ENCODE results near the gene AARSD1. TPM values are rescaled to one million over a fixed set of nuclear protein-coding genes. Genes with fewer than 3 reads are reported as not detected.
"Not testable (repeated sequence)": the region's sequence is repeated elsewhere in the genome, so short reads cannot be mapped to it uniquely, and the experiment has no call there.

Gene AARSD1
- total RNA-seq, 1 donor from 2014 or later = 75.3 TPM

- DNase-seq (ENCODE audit: low spot score); H3K36me3 Mint-ChIP-seq (ENCODE audit: low read depth); H3K4me3 Mint-ChIP-seq (ENCODE audit: low read depth); H3K27ac Mint-ChIP-seq; H3K4me1 Mint-ChIP-seq (ENCODE audit: low read depth); H3K9me3 Mint-ChIP-seq; intact Hi-C loops (cut with micrococcal nuclease): not testable (repeated sequence)
- H3K27me3 Mint-ChIP-seq (ENCODE audit: low read depth) = peaks cover 17% of the 10 kb centered on the region
Observed at GRCh38 chr17:42923472-42923871, 40.8 kb downstream of the AARSD1 start.

- Mint-ChIP-seq H3K9me3 (no peaks in the 10 kb centered on the region), H3K4me1 (ENCODE audit: low read depth) (peaks cover 7% of the 10 kb centered on the region), H3K4me3 (ENCODE audit: low read depth) (no peak overlapping the region), H3K27ac (no peak overlapping the region), H3K27me3 (ENCODE audit: low read depth) (peaks cover 17% of the 10 kb centered on the region), H3K36me3 (ENCODE audit: low read depth) (no peaks in the 10 kb centered on the region)
- DNase-seq (ENCODE audit: low spot score) = no peak
- intact Hi-C loops (cut with micrococcal nuclease) = no loop called here
Observed at GRCh38 chr17:42922294-42922693, 42.0 kb downstream of the AARSD1 start.

GRCh38 chr17:42920922-42921321, 43.3 kb downstream of the AARSD1 start:
- H3K27ac Mint-ChIP-seq = no peak overlapping the region
- no peaks in the 10 kb centered on the region for H3K36me3 Mint-ChIP-seq (ENCODE audit: low read depth)
- intact Hi-C loops (cut with micrococcal nuclease) = no loop called here
- H3K9me3 Mint-ChIP-seq = no peaks in the 10 kb centered on the region
- no peak overlapping the region for H3K4me3 Mint-ChIP-seq (ENCODE audit: low read depth)
- peaks cover 18% of the 10 kb centered on the region for H3K27me3 Mint-ChIP-seq (ENCODE audit: low read depth)
- peaks cover 7% of the 10 kb centered on the region for H3K4me1 Mint-ChIP-seq (ENCODE audit: low read depth)
- no peak for DNase-seq (ENCODE audit: low spot score)

GRCh38 chr17:42920106-42920900, 44.0 kb downstream of the AARSD1 start:
- intact Hi-C loops (cut with micrococcal nuclease) = no loop called here

GRCh38 chr17:42919522-42920077, 44.7 kb downstream of the AARSD1 start:
- H3K36me3 Mint-ChIP-seq (ENCODE audit: low read depth); intact Hi-C loops (cut with micrococcal nuclease); H3K27ac Mint-ChIP-seq; H3K4me3 Mint-ChIP-seq (ENCODE audit: low read depth); H3K9me3 Mint-ChIP-seq; DNase-seq (ENCODE audit: low spot score); H3K4me1 Mint-ChIP-seq (ENCODE audit: low read depth): not testable (repeated sequence)
- H3K27me3 Mint-ChIP-seq (ENCODE audit: low read depth) = peaks cover 18% of the 10 kb centered on the region

More at GRCh38 chr17:42920106-42920900, 44.0 kb downstream of the AARSD1 start:
- Mint-ChIP-seq H3K4me3 (ENCODE audit: low read depth) (no peak overlapping the region), H3K9me3 (no peaks in the 10 kb centered on the region), H3K4me1 (ENCODE audit: low read depth) (peaks cover 7% of the 10 kb centered on the region), H3K27ac (no peak overlapping the region), H3K36me3 (ENCODE audit: low read depth) (no peaks in the 10 kb centered on the region), H3K27me3 (ENCODE audit: low read depth) (peaks cover 18% of the 10 kb centered on the region)
- DNase-seq (ENCODE audit: low spot score) = no peak

- H3K27me3 Mint-ChIP-seq (ENCODE audit: low read depth) = peaks cover 18% of the 10 kb centered on the region
- intact Hi-C loops (cut with micrococcal nuclease) = no loop called here
- H3K27ac Mint-ChIP-seq = no peak overlapping the region
- no peaks in the 10 kb centered on the region for H3K9me3 Mint-ChIP-seq
- no peaks in the 10 kb centered on the region for H3K36me3 Mint-ChIP-seq (ENCODE audit: low read depth)
- no peak overlapping the region for H3K4me3 Mint-ChIP-seq (ENCODE audit: low read depth)
- no peak for DNase-seq (ENCODE audit: low spot score)
- H3K4me1 Mint-ChIP-seq (ENCODE audit: low read depth) = peaks cover 5% of the 10 kb centered on the region
Observed at GRCh38 chr17:42918902-42919521, 45.2 kb downstream of the AARSD1 start.

GRCh38 chr17:42917236-42917603, 47.0 kb downstream of the AARSD1 start:
- H3K27me3 Mint-ChIP-seq (ENCODE audit: low read depth) = peaks cover 18% of the 10 kb centered on the region
- H3K27ac Mint-ChIP-seq = no peak overlapping the region
- H3K9me3 Mint-ChIP-seq = no peaks in the 10 kb centered on the region
- H3K4me1 Mint-ChIP-seq (ENCODE audit: low read depth) = peaks cover 5% of the 10 kb centered on the region
- no peak overlapping the region for H3K4me3 Mint-ChIP-seq (ENCODE audit: low read depth)
- intact Hi-C loops (cut with micrococcal nuclease) = no loop called here
- DNase-seq (ENCODE audit: low spot score) = no peak
- no peaks in the 10 kb centered on the region for H3K36me3 Mint-ChIP-seq (ENCODE audit: low read depth)

GRCh38 chr17:42916388-42917235, 47.6 kb downstream of the AARSD1 start:
- intact Hi-C loops (cut with micrococcal nuclease); H3K9me3 Mint-ChIP-seq; H3K27ac Mint-ChIP-seq; DNase-seq (ENCODE audit: low spot score); H3K4me3 Mint-ChIP-seq (ENCODE audit: low read depth); H3K36me3 Mint-ChIP-seq (ENCODE audit: low read depth); H3K4me1 Mint-ChIP-seq (ENCODE audit: low read depth): not testable (repeated sequence)
- H3K27me3 Mint-ChIP-seq (ENCODE audit: low read depth) = peaks cover 18% of the 10 kb centered on the region

- H3K4me1 Mint-ChIP-seq (ENCODE audit: low read depth); H3K9me3 Mint-ChIP-seq; H3K4me3 Mint-ChIP-seq (ENCODE audit: low read depth); intact Hi-C loops (cut with micrococcal nuclease); H3K27ac Mint-ChIP-seq; H3K36me3 Mint-ChIP-seq (ENCODE audit: low read depth); DNase-seq (ENCODE audit: low spot score): not testable (repeated sequence)
- H3K27me3 Mint-ChIP-seq (ENCODE audit: low read depth) = peaks cover 13% of the 10 kb centered on the region
Observed at GRCh38 chr17:42915288-42915687, 49.0 kb downstream of the AARSD1 start.

- H3K9me3 Mint-ChIP-seq = no peaks in the 10 kb centered on the region
- no peak overlapping the region for H3K4me3 Mint-ChIP-seq (ENCODE audit: low read depth)
- intact Hi-C loops (cut with micrococcal nuclease) = no loop called here
- H3K36me3 Mint-ChIP-seq (ENCODE audit: low read depth) = no peaks in the 10 kb centered on the region
- peaks cover 11% of the 10 kb centered on the region for H3K27me3 Mint-ChIP-seq (ENCODE audit: low read depth)
- H3K27ac Mint-ChIP-seq = no peak overlapping the region
- H3K4me1 Mint-ChIP-seq (ENCODE audit: low read depth) = no peaks in the 10 kb centered on the region
- no peak for DNase-seq (ENCODE audit: low spot score)
Observed at GRCh38 chr17:42913981-42914617, 50.2 kb downstream of the AARSD1 start.

GRCh38 chr17:42913522-42913921, 50.7 kb downstream of the AARSD1 start:
- no peaks in the 10 kb centered on the region for H3K4me1 Mint-ChIP-seq (ENCODE audit: low read depth)
- intact Hi-C loops (cut with micrococcal nuclease) = no loop called here
- H3K27me3 Mint-ChIP-seq (ENCODE audit: low read depth) = peaks cover 11% of the 10 kb centered on the region
- H3K27ac Mint-ChIP-seq = no peak overlapping the region
- no peak overlapping the region for H3K4me3 Mint-ChIP-seq (ENCODE audit: low read depth)
- no peaks in the 10 kb centered on the region for H3K36me3 Mint-ChIP-seq (ENCODE audit: low read depth)
- no peaks in the 10 kb centered on the region for H3K9me3 Mint-ChIP-seq
- no peak for DNase-seq (ENCODE audit: low spot score)

- no peaks in the 10 kb centered on the region for H3K4me1 Mint-ChIP-seq (ENCODE audit: low read depth)
- no peak for DNase-seq (ENCODE audit: low spot score)
- H3K27me3 Mint-ChIP-seq (ENCODE audit: low read depth) = peaks cover 19% of the 10 kb centered on the region
- intact Hi-C loops (cut with micrococcal nuclease) = no loop called here
- H3K9me3 Mint-ChIP-seq = no peaks in the 10 kb centered on the region
- H3K27ac Mint-ChIP-seq = no peak overlapping the region
- no peak overlapping the region for H3K4me3 Mint-ChIP-seq (ENCODE audit: low read depth)
- no peaks in the 10 kb centered on the region for H3K36me3 Mint-ChIP-seq (ENCODE audit: low read depth)
Observed at GRCh38 chr17:42908872-42909700, 55.2 kb downstream of the AARSD1 start.

All from activated T-helper 2 cell treated with anti-CD3 and anti-CD28 coated beads, Interferon-gamma antibody, Interleukin-2, Interleukin-4, amounts not matched to agents 10 μg/mL and 5 μg/mL and 100 μg/mL, durations not matched to agents 14 hours and 24 hours and 36 hours (primary cell).